Measurements from ENCODE around the gene DTX1.

The DTX1 gene

DNA sequence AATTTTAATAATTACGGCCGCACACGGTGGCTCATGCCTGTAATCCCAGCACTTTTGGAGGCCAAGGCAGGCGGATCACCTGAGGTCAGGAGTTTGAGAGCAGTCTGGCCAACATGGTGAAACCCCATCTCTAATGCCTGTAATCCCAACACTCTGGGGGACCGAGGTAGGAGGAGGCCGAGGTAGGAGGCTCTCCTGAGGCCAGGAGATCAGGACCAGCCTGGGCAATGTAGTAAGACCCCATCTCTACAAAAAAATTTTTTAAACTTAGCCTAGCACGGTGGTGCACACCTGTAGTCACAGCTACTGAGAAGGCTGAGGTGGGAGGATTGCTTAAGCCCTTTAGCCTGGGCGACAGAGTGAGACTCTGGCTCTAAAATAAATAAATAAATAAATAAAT lies 87.4 kb downstream of the DTX1 start:
- H3K4me3 ChIP-seq (ENCODE audit: low read depth, low read length): no peak overlapping the region
- TF ChIP-seq POLR2A (IDR thresholded peaks at IDR 0.05; ENCODE audit: extremely low read depth, insufficient read length) (no peak), MYC (IDR thresholded peaks at IDR 0.05; ENCODE audit: low read depth, low read length) (no peak), MAX (IDR thresholded peaks at IDR 0.05; ENCODE audit: low read depth, low read length) (no peak)
- TF ChIP-seq, protein P1, sequence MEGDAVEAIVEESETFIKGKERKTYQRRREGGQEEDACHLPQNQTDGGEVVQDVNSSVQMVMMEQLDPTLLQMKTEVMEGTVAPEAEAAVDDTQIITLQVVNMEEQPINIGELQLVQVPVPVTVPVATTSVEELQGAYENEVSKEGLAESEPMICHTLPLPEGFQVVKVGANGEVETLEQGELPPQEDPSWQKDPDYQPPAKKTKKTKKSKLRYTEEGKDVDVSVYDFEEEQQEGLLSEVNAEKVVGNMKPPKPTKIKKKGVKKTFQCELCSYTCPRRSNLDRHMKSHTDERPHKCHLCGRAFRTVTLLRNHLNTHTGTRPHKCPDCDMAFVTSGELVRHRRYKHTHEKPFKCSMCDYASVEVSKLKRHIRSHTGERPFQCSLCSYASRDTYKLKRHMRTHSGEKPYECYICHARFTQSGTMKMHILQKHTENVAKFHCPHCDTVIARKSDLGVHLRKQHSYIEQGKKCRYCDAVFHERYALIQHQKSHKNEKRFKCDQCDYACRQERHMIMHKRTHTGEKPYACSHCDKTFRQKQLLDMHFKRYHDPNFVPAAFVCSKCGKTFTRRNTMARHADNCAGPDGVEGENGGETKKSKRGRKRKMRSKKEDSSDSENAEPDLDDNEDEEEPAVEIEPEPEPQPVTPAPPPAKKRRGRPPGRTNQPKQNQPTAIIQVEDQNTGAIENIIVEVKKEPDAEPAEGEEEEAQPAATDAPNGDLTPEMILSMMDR (IDR thresholded peaks at IDR 0.05; ENCODE audit: low read depth, low read length): no peak
- DNase-seq (ENCODE audit: low read depth): no peak

DNA sequence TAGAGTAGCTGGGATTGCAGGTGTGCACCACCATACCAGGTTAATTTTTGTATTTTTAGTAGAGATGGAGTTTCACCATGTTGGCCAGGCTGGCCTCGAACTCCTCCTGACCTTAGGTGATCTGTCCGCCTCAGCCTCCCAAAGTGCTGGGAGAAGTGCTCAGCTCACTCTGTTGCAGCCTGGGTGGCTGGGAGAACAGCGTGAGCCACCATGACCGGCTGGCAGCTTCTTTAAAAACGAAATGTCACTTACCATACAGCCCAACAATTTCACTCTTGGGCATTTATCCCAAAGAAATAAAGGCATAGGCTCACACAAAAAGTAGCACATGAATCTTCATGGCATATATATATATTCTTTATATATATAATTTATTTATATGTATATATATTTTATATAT lies 88.3 kb downstream of the DTX1 start:
- no peak overlapping the region for H3K4me3 ChIP-seq (ENCODE audit: low read depth, low read length)
- TF ChIP-seq, protein P1 (IDR thresholded peaks at IDR 0.05; ENCODE audit: low read depth, low read length): no peak
- TF ChIP-seq MAX (IDR thresholded peaks at IDR 0.05; ENCODE audit: low read depth, low read length): no peak
- TF ChIP-seq MYC (IDR thresholded peaks at IDR 0.05; ENCODE audit: low read depth, low read length): no peak
- TF ChIP-seq POLR2A (IDR thresholded peaks at IDR 0.05; ENCODE audit: extremely low read depth, insufficient read length): no peak
- DNase-seq (ENCODE audit: low read depth): no peak

DNA sequence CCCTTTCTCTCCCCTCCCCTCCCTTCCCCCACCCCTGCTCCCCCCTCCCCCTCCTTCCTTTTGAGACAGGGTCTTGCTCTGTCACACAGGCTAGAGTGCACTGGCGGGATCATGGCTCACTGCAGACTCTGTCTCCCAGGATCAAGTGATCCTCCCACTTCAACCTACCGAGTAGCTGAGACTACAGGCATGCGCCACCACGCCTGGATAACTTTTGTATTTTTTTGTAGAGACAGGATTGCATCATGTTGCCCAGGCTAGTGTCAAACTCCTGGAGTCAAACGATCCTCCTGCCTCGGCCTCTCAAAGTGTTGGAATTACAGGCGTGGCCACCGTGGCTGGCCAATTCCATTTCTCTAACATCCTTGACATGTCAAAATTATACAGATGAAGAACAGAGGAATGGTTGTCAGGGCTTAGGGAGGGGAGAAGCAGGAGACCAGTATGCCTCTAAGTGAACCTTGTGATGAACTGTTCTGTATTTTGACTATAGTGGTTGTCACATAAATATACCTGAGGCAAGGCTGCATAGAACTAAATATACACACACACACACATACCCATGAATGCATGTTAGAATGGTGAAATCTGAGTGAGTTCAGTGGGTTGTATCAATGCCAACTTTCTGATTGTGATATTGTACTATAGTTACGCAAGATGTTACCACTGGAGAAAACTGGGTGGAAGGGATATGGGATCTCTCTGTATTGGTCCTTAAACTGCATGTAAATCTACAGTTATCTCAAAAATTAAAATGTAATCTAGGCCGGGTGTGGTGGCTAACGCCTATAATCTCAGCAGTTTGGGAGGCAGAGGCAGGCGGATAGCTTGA lies 89.4 kb downstream of the DTX1 start:
- no peak overlapping the region for H3K4me3 ChIP-seq (ENCODE audit: low read depth, low read length)
- no peak for DNase-seq (ENCODE audit: low read depth)
- TF ChIP-seq, protein P1 (IDR thresholded peaks at IDR 0.05; ENCODE audit: low read depth, low read length): no peak
- no peak for TF ChIP-seq MYC (IDR thresholded peaks at IDR 0.05; ENCODE audit: low read depth, low read length)

DNA sequence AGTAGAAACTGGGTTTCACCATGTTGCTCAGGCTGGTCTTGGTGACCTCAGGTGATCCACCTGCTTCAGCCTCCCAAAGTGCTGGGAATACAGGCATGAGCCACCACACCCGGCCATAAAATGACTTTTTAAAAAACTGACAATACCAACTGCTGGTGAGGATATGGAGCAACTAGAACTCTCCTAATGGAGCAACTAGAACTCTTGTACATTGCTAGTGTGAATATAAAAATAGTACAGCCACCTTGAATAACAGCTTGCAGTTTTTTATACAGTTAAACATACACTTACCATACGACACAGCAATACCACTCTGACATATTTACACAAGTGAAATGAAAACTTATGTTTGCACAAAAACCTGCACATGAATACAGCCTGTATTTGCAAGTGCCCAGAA lies 90.5 kb downstream of the DTX1 start:
- TF ChIP-seq, protein P1 (IDR thresholded peaks at IDR 0.05; ENCODE audit: low read depth, low read length): no peak
- TF ChIP-seq POLR2A (IDR thresholded peaks at IDR 0.05; ENCODE audit: extremely low read depth, insufficient read length): no peak
- no peak for TF ChIP-seq MAX (IDR thresholded peaks at IDR 0.05; ENCODE audit: low read depth, low read length)
- no peak for TF ChIP-seq MYC (IDR thresholded peaks at IDR 0.05; ENCODE audit: low read depth, low read length)
- DNase-seq (ENCODE audit: low read depth): no peak
- H3K4me3 ChIP-seq (ENCODE audit: low read depth, low read length): no peak overlapping the region

All from NB4 (cell line).